ENCODE data around the gene HOXA10. TPM values are rescaled to one million over a fixed set of nuclear protein-coding genes. Genes with fewer than 3 reads are reported as not detected.

HOXA10 gene
- total RNA-seq, 4 donors from 2014 or later = 4.7 to 8.9 (median 6.0) TPM

DNA sequence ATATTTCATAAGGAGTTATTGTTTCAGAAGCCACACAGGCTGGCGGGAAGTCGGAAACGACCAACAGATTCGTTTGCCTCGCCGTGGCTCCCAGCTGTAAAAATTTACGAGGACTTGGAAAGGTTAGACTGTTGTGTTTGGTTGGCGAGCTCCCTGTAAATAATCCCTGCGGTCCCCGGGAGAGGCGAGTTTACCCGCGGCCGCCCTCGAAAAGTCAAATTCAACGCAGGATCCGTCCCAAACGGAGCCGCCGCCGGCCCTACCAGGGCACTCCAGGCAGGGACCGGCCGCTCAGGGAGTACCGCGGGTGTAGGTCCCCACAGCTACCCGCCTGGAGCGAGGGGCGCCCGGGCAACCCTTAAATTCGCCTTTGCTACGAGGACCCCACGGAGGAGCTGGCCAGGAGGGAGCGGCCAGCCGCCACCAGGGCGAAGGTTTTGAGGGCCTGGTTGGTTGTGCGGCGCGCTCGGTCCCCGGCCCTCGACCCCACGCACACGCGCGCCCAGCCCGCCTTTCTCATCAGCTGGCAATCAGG lies 8.1 kb downstream of the HOXA10 start:
- Histone ChIP-seq H3K27me3 (peaks cover 20% of the 10 kb centered on the region), H3K27ac (peak overlapping the region; percentile 97), H3K4me3 (peak overlapping the region; percentile 84), H3K9me3 (no peaks in the 10 kb centered on the region), H3K4me1 (peaks cover 78% of the 10 kb centered on the region), H3K36me3 (no peaks in the 10 kb centered on the region)
- TF ChIP-seq, protein P1, sequence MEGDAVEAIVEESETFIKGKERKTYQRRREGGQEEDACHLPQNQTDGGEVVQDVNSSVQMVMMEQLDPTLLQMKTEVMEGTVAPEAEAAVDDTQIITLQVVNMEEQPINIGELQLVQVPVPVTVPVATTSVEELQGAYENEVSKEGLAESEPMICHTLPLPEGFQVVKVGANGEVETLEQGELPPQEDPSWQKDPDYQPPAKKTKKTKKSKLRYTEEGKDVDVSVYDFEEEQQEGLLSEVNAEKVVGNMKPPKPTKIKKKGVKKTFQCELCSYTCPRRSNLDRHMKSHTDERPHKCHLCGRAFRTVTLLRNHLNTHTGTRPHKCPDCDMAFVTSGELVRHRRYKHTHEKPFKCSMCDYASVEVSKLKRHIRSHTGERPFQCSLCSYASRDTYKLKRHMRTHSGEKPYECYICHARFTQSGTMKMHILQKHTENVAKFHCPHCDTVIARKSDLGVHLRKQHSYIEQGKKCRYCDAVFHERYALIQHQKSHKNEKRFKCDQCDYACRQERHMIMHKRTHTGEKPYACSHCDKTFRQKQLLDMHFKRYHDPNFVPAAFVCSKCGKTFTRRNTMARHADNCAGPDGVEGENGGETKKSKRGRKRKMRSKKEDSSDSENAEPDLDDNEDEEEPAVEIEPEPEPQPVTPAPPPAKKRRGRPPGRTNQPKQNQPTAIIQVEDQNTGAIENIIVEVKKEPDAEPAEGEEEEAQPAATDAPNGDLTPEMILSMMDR (IDR thresholded peaks at IDR 0.05) = no peak
- TF ChIP-seq POLR2AphosphoS5 (IDR thresholded peaks at IDR 0.05) = no peak
- no peak for TF ChIP-seq EP300 (IDR thresholded peaks at IDR 0.05)
- no peak for TF ChIP-seq POLR2A (IDR thresholded peaks at IDR 0.05)
- peak in 1 of 2 donors; percentile 72 for DNase-seq (ENCODE audit: low spot score in 2 of 2)
- WGBS = under 1% methylated on average over 11 of the region's 46 CpGs

DNA sequence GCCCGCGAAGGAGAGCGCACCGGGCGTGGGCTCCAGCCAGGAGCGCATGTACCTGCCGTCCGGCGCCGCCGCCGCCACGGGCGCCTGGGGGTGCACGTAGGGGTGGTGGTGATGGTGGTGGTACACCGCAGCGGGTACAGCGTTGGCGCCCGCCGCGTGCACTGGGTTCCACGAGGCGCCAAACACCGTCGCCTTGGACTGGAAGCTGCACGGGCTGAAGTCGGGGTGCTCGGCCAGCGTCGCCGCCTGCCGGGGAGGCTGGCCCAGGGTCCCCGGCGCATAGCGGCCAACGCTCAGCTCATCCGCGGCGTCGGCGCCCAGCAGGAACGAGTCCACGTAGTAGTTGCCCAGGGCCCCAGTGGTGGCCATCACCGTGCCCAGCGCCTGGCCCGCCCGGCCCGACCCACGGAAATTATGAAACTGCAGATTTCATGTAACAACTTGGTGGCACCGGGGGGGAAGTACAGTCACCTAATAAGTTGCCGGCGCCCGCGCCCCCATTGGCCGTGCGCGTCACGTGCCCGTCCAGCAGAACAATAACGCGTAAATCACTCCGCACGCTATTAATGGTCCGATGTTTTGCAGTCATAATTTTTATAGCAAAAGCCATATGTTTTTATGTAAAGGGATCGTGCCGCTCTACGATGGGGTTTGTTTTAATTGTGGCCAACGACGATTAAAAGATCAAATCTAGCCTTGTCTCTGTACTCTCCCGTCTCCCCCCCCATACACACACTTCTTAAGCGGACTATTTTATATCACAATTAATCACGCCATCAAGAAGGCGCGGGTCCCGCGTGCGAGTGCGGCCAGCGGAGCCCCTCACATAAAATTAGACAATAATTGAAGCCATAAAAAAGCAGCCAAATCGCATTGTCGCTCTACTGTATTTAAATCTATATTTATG lies 8.8 kb downstream of the HOXA10 start, which contains the start of gene HOXA9:
Gene HOXA9 (minus strand): TSS at position 449 of the 907 bp plus-strand sequence. CDS start 80 bp downstream, at position 369.
- H3K9me3 ChIP-seq = no peaks in the 10 kb centered on the region
- H3K4me3 ChIP-seq = peak within 1 kb of the TSS; percentile 84
- H3K4me1 ChIP-seq = peaks cover 80% of the 10 kb centered on the region
- no peaks in the 10 kb centered on the region for H3K36me3 ChIP-seq
- H3K27ac ChIP-seq = peak within 1 kb of the TSS; percentile 97
- WGBS = under 1% methylated on average over 43 of the region's 82 CpGs
- peak; percentile 94 to 97 for DNase-seq (ENCODE audit: low spot score in 2 of 2)
- TF ChIP-seq POLR2AphosphoS5 (IDR thresholded peaks at IDR 0.05) (peak in 2 of 3 donors; percentile 28 to 67), EP300 (IDR thresholded peaks at IDR 0.05) (no peak), POLR2A (IDR thresholded peaks at IDR 0.05) (peak in 1 of 2 donors; percentile 48)
- TF ChIP-seq, protein P1 (IDR thresholded peaks at IDR 0.05) = no peak
- H3K27me3 ChIP-seq = peaks cover 20% of the 10 kb centered on the region

DNA sequence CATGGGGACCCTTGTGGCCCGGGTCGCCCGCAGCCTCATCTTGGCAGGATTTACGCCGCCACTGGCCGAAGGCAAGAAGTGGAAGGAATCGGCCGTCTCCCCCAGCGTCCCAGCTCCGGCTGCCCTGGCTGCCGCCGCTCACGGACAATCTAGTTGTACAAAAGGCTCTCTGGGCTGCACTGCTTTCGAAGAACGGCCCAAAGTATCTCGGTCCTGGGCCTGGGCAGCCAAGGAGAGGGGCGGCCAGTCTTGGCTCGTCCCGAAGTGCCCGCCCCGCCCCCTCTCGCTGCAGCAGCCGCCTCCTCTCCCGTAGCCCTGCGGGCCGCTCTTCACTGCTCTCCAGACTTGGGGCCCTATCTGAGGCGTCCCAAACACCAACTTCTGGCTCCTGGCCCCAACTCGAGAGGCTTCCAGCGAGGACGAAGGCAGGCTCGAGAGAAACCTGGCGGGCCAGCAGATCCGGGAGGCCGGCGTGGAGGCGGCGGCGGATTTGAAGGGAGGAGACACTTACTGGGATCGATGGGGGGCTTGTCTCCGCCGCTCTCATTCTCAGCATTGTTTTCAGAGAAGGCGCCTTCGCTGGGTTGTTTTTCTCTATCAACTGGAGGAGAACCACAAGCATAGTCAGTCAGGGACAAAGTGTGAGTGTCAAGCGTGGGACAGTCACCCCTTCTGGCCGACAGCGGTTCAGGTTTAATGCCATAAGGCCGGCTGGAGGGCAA lies 9.6 kb downstream of the HOXA10 start:
- Histone ChIP-seq H3K9me3 (no peaks in the 10 kb centered on the region), H3K36me3 (no peaks in the 10 kb centered on the region), H3K4me3 (peak overlapping the region; percentile 84), H3K27ac (peak overlapping the region; percentile 97), H3K27me3 (peaks cover 15% of the 10 kb centered on the region), H3K4me1 (peaks cover 77% of the 10 kb centered on the region)
- DNase-seq (ENCODE audit: low spot score in 2 of 2) = peak in 1 of 2 donors; percentile 79
- TF ChIP-seq POLR2AphosphoS5 (IDR thresholded peaks at IDR 0.05) = no peak
- TF ChIP-seq POLR2A (IDR thresholded peaks at IDR 0.05) = no peak
- TF ChIP-seq EP300 (IDR thresholded peaks at IDR 0.05) = no peak
- TF ChIP-seq, protein P1 (IDR thresholded peaks at IDR 0.05) = no peak
- 1% methylated on average over 39 of the region's 47 CpGs for WGBS

DNA sequence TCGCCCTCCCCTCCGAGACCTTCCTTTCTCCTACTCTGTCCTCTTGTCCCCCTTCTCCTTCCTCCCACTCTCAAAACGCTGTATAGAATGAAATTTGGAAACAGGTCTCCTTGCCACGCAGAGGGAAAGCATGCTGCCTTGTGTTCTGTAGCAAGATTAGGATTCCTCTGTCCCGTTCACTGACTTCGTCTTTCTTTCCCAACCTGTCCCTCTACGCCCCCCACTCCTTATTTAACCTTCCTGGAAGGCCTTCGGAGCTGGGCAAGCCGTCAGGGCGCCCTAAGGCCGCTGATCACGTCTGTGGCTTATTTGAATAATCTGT lies 10.1 kb downstream of the HOXA10 start:
- DNase-seq (ENCODE audit: low spot score in 2 of 2) = no peak
- Histone ChIP-seq H3K27ac (peak overlapping the region; percentile 97), H3K27me3 (peaks cover 13% of the 10 kb centered on the region), H3K4me3 (peak overlapping the region; percentile 84), H3K9me3 (no peaks in the 10 kb centered on the region), H3K36me3 (no peaks in the 10 kb centered on the region), H3K4me1 (peaks cover 72% of the 10 kb centered on the region)
- 14% methylated on average over 12 of the region's 12 CpGs for WGBS
- TF ChIP-seq EP300 (IDR thresholded peaks at IDR 0.05) (no peak), POLR2A (IDR thresholded peaks at IDR 0.05) (no peak), POLR2AphosphoS5 (IDR thresholded peaks at IDR 0.05) (no peak)
- TF ChIP-seq, protein P1 (IDR thresholded peaks at IDR 0.05) = no peak
